ENCODE results near the gene AGAP4.
"Not testable (repeated sequence)": the region's sequence is repeated elsewhere in the genome, so short reads cannot be mapped to it uniquely, and the experiment has no call there.

DNA sequence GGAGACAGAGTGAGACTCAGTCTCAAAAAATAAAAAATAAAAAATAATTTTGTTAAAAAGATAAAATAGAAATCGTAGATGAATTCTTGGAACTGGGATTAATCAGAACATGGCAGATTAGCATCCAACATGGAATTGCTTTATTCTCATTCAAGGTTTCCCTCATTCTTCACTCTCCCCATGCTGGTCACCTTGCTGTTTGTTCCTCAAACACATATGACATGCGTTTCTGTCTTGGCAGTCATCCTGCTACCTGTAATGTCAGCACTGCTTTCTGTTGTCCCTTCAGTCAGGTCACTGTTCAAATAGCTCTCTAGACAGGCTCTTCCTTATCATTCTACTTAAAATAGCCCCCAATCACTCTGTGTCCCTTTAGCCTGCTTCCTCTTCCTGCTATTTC, 24.4 kb downstream of the AGAP4 start:
- TF ChIP-seq, protein P1, sequence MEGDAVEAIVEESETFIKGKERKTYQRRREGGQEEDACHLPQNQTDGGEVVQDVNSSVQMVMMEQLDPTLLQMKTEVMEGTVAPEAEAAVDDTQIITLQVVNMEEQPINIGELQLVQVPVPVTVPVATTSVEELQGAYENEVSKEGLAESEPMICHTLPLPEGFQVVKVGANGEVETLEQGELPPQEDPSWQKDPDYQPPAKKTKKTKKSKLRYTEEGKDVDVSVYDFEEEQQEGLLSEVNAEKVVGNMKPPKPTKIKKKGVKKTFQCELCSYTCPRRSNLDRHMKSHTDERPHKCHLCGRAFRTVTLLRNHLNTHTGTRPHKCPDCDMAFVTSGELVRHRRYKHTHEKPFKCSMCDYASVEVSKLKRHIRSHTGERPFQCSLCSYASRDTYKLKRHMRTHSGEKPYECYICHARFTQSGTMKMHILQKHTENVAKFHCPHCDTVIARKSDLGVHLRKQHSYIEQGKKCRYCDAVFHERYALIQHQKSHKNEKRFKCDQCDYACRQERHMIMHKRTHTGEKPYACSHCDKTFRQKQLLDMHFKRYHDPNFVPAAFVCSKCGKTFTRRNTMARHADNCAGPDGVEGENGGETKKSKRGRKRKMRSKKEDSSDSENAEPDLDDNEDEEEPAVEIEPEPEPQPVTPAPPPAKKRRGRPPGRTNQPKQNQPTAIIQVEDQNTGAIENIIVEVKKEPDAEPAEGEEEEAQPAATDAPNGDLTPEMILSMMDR (conservative IDR thresholded peaks at IDR 0.05; ENCODE audit: low read length), result not testable (repeated sequence)
- TF ChIP-seq EZH2phosphoT487 (IDR thresholded peaks at IDR 0.05; ENCODE audit: borderline replicate concordance, low read depth, low read length), result not testable (repeated sequence)

All from OCI-LY7 (cell line).